Smooth muscle cell (in vitro differentiated cells): ENCODE measurements around the gene RAD21L1. TPM values are rescaled to one million over a fixed set of nuclear protein-coding genes. Genes with fewer than 3 reads are reported as not detected.

Source experiments
- DNase-seq: peaks from one replicate; lab custom pipeline; 2025; ENCODE audit not compliant: unreplicated experiment; lab: John Stamatoyannopoulos, UW
- H2AFZ ChIP-seq: fragments of 200-600 bp; sonication (generic); 2 replicates; pipeline ENCODE4 v1.6.0; 2016; ENCODE audit warnings: antibody characterized with exemption, low read depth, mild to moderate bottlenecking
- H3F3A ChIP-seq: fragments of 200-600 bp; sonication (generic); 2 replicates; pipeline ENCODE4 v1.6.0; 2017; ENCODE audit warnings: antibody characterized with exemption, low read depth
- H3K27ac ChIP-seq: fragments of 200-600 bp; sonication (generic); 2 replicates; pipeline ENCODE4 v1.5.1; 2016; ENCODE audit warnings: low read depth, mild to moderate bottlenecking
- H3K27me3 ChIP-seq: fragments of 200-600 bp; sonication (generic); 2 replicates; pipeline ENCODE4 v1.6.1; 2016; ENCODE audit warnings: low read depth, mild to moderate bottlenecking
- H3K36me3 ChIP-seq: fragments of 200-600 bp; sonication (generic); 2 replicates; pipeline ENCODE4 v1.5.1; 2016; ENCODE audit warnings: low read depth
- H3K4me1 ChIP-seq: fragments of 200-600 bp; sonication (generic); 2 replicates; pipeline ENCODE4 v1.5.1; 2016; ENCODE audit warnings: low read depth
- H3K4me2 ChIP-seq: fragments of 200-600 bp; sonication (generic); 2 replicates; pipeline ENCODE4 v1.6.0; 2016; ENCODE audit warnings: mild to moderate bottlenecking
- H3K4me3 ChIP-seq: fragments of 200-600 bp; sonication (generic); 2 replicates; pipeline ENCODE4 v1.5.1; 2016; ENCODE audit warnings: mild to moderate bottlenecking
- H3K79me2 ChIP-seq: fragments of 200-600 bp; sonication (generic); 2 replicates; pipeline ENCODE4 v1.6.0; 2016; ENCODE audit warnings: low read depth, mild to moderate bottlenecking
- H3K9ac ChIP-seq: fragments of 200-600 bp; sonication (generic); 2 replicates; pipeline ENCODE4 v1.6.0; 2016; ENCODE audit warnings: low read depth
- H3K9me3 ChIP-seq: fragments of 200-600 bp; sonication (generic); replicated peaks from 2 replicates; pipeline ENCODE4 v1.5.1; 2016; ENCODE audit warnings: low read depth
- H4K20me1 ChIP-seq: fragments of 200-600 bp; sonication (generic); 2 replicates; pipeline ENCODE4 v1.6.0; 2016; ENCODE audit warnings: low read depth
- CTCF ChIP-seq: fragments of 200-600 bp; sonication (generic); IDR thresholded peaks from 2 replicates; pipeline ENCODE4 v1.5.1; 2017; ENCODE audit warnings: borderline replicate concordance, mild to moderate bottlenecking, antibody characterized with exemption; ENCODE audit not compliant: insufficient read depth, poor library complexity, severe bottlenecking
- WGBS: methylation state at CpG from one replicate; pipeline ENCODE4 v1.1.7; 2016; ENCODE audit warnings: low lambda C conversion rate; 5-methylcytosine and 5-hydroxymethylcytosine counted together
- polyA plus RNA-seq: library from polyadenylated mRNA; unstranded; fragments of >200 nt; fragmentation: Nextera tagmentation; extraction: Ambion mirVana; gene quantifications from 2 replicates; pipeline ENCODE4 v1.2.1, GENCODE V29; 2016
- total RNA-seq: library from RNA; depleted of rRNA; stranded (reverse); fragments of >200 nt; gene quantifications from 2 replicates; pipeline ENCODE4 v1.2.3, GENCODE V29; 2014

The RAD21L1 gene
- total and polyA plus RNA-seq, 2 experiments from 2014 or later = not detected

GRCh38 chr20:1190847-1191246 is 35.0 kb upstream of the RAD21L1 start:
- H3K4me3 ChIP-seq = no peak overlapping the region
- H3K4me1 ChIP-seq = no peaks in the 10 kb centered on the region
- H3K27me3 ChIP-seq = peaks cover 12% of the 10 kb centered on the region
- H3K4me2 ChIP-seq = no peak overlapping the region
- H3F3A ChIP-seq = no peaks in the 10 kb centered on the region
- 89% methylated on average over 3 of the region's 3 CpGs for WGBS
- H3K36me3 ChIP-seq = no peaks in the 10 kb centered on the region
- no peak overlapping the region for H3K9ac ChIP-seq
- no peaks in the 10 kb centered on the region for H3K79me2 ChIP-seq
- H4K20me1 ChIP-seq = no peaks in the 10 kb centered on the region
- no peaks in the 10 kb centered on the region for H3K9me3 ChIP-seq
- no peak for DNase-seq
- no peak overlapping the region for H3K27ac ChIP-seq
- no peak overlapping the region for H2AFZ ChIP-seq
- no peak for TF ChIP-seq CTCF

- 89% methylated on average over 3 of the region's 3 CpGs for whole genome bisulfite sequencing
These were observed 34.5 kb upstream of the RAD21L1 start for GRCh38 chr20:1191299-1191698.

GRCh38 chr20:1195226-1195625 is 30.6 kb upstream of the RAD21L1 start:
- Histone ChIP-seq H3K9me3 (no peaks in the 10 kb centered on the region), H3K4me1 (no peaks in the 10 kb centered on the region), H3K9ac (no peak overlapping the region), H2AFZ (no peak overlapping the region), H4K20me1 (no peaks in the 10 kb centered on the region), H3K27me3 (peaks cover 13% of the 10 kb centered on the region), H3K79me2 (no peaks in the 10 kb centered on the region), H3K4me2 (no peak overlapping the region), H3K4me3 (no peak overlapping the region), H3F3A (no peaks in the 10 kb centered on the region), H3K36me3 (no peaks in the 10 kb centered on the region), H3K27ac (no peak overlapping the region)
- no peak for TF ChIP-seq CTCF
- 87% methylated on average over 1 of the region's 1 CpG for WGBS
- DNase-seq = no peak

More at GRCh38 chr20:1191299-1191698, 34.5 kb upstream of the RAD21L1 start:
- Histone ChIP-seq H3K79me2 (no peaks in the 10 kb centered on the region), H2AFZ (no peak overlapping the region), H3K36me3 (no peaks in the 10 kb centered on the region), H3F3A (no peaks in the 10 kb centered on the region), H3K4me1 (no peaks in the 10 kb centered on the region), H3K4me3 (no peak overlapping the region), H3K9ac (no peak overlapping the region), H4K20me1 (no peaks in the 10 kb centered on the region), H3K27me3 (peaks cover 13% of the 10 kb centered on the region), H3K9me3 (no peaks in the 10 kb centered on the region), H3K27ac (no peak overlapping the region), H3K4me2 (no peak overlapping the region)
- TF ChIP-seq CTCF = no peak
- no peak for DNase-seq

GRCh38 chr20:1196634-1197033 is 29.2 kb upstream of the RAD21L1 start:
- WGBS = 94% methylated on average over 2 of the region's 2 CpGs

More at GRCh38 chr20:1196634-1197033, 29.2 kb upstream of the RAD21L1 start:
- H3K27ac ChIP-seq = no peak overlapping the region
- no peaks in the 10 kb centered on the region for H3K4me1 ChIP-seq
- no peak overlapping the region for H2AFZ ChIP-seq
- no peak overlapping the region for H3K9ac ChIP-seq
- H3K79me2 ChIP-seq = no peaks in the 10 kb centered on the region
- H3F3A ChIP-seq = no peaks in the 10 kb centered on the region
- H3K27me3 ChIP-seq = peaks cover 5% of the 10 kb centered on the region
- H4K20me1 ChIP-seq = no peaks in the 10 kb centered on the region
- DNase-seq = no peak
- no peaks in the 10 kb centered on the region for H3K9me3 ChIP-seq
- no peak overlapping the region for H3K4me3 ChIP-seq
- no peak for TF ChIP-seq CTCF
- no peaks in the 10 kb centered on the region for H3K36me3 ChIP-seq
- no peak overlapping the region for H3K4me2 ChIP-seq
